IPS-15b (cell line): ENCODE measurements around the gene ID3.
A peak's percentile ranks its signal among the peaks of the same experiment; 100 is the strongest.

Experiments used
- H3K27me3 ChIP-seq: one replicate; pipeline ENCODE4 v1.6.1; 2013; ENCODE audit warnings: low read length; ENCODE audit not compliant: control insufficient read depth, insufficient read depth
- H3K36me3 ChIP-seq: one replicate; pipeline ENCODE4 v1.6.1; 2013; ENCODE audit warnings: low read length; ENCODE audit not compliant: control insufficient read depth, insufficient read depth
- H3K4me1 ChIP-seq: one replicate; pipeline ENCODE4 v1.6.1; 2013; ENCODE audit warnings: mild to moderate bottlenecking, low read length; ENCODE audit not compliant: control insufficient read depth, insufficient read depth
- H3K4me3 ChIP-seq: one replicate; pipeline ENCODE4 v1.5.1; 2013; ENCODE audit warnings: low read depth, low read length
- H3K9ac ChIP-seq: one replicate; pipeline ENCODE4 v1.6.1; 2013; ENCODE audit warnings: low read depth, mild to moderate bottlenecking, low read length
- H3K9me3 ChIP-seq: one replicate; pipeline ENCODE4 v1.6.1; 2013; ENCODE audit warnings: mild to moderate bottlenecking, low read length; ENCODE audit not compliant: control insufficient read depth, insufficient read depth

The ID3 gene

DNA sequence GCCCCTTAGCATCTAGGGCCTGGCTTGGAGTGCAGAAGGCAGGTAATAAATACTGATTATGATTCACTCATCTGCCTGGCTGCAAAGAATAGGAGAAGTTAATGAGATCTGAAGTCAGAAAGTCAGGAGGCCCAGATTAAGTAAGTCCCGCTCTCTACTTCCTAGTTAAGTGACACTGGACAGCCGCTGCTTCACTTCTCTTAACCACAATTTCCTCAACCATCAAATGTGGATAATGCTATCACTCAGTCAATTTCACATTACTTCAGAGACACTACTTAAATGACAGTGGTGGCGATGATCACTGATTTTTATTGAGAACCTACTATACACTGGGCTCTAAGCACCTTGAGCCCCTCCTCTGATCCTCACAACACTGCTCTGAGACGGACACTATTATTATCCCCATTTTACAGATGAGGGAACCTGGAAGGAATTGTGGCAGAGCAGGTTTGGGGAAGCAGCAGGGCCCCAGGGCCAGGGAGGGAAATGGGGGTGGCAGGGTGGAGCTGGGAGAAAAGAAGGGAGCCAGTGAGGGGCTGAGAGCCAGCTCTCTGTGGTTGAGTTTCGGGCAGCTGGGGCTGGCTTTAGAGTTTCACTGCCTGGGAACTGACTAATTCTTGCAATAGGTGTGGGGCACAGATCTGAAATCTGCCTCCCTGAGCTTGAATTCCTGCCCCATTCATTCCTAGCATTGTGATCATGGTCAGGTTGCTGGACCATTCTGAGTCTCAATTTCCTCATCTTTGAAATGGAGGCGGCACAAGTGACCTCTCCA, 25.9 kb downstream of the ID3 start:
- Histone ChIP-seq H3K27me3 (peaks cover 57% of the 10 kb centered on the region), H3K9ac (no peak overlapping the region), H3K36me3 (no peaks in the 10 kb centered on the region), H3K4me1 (peaks cover 5% of the 10 kb centered on the region), H3K9me3 (no peaks in the 10 kb centered on the region), H3K4me3 (no peak overlapping the region)

DNA sequence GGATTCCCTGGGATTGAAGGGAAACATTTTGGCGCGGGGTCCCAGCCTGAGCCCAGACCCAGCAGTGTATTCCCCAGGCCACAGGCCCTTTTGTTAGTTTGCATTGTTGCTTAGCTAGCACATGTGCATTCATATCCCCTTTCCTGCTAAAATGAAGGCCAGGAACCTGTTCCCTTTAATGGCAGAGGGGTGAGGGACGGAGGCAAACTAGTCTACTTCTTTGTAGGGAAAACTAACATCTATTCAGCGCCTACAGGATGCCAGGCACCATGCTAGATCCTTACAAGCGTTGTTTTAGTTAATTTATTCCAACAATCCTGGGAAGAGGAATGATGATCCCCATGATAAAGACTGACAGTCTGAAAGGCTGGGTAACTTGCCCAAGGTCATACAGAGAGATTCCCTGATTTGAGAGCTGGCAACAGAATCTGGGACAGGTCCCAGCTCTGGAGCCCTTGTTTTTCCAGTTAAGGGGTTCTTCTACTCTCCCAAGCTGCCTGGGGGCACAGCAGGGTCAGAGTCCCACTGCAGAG, 27.7 kb downstream of the ID3 start:
- Histone ChIP-seq H3K4me3 (peak overlapping the region; percentile 54), H3K27me3 (peaks cover 68% of the 10 kb centered on the region), H3K9me3 (no peaks in the 10 kb centered on the region), H3K9ac (no peak overlapping the region), H3K4me1 (peaks cover 5% of the 10 kb centered on the region), H3K36me3 (no peaks in the 10 kb centered on the region)

DNA sequence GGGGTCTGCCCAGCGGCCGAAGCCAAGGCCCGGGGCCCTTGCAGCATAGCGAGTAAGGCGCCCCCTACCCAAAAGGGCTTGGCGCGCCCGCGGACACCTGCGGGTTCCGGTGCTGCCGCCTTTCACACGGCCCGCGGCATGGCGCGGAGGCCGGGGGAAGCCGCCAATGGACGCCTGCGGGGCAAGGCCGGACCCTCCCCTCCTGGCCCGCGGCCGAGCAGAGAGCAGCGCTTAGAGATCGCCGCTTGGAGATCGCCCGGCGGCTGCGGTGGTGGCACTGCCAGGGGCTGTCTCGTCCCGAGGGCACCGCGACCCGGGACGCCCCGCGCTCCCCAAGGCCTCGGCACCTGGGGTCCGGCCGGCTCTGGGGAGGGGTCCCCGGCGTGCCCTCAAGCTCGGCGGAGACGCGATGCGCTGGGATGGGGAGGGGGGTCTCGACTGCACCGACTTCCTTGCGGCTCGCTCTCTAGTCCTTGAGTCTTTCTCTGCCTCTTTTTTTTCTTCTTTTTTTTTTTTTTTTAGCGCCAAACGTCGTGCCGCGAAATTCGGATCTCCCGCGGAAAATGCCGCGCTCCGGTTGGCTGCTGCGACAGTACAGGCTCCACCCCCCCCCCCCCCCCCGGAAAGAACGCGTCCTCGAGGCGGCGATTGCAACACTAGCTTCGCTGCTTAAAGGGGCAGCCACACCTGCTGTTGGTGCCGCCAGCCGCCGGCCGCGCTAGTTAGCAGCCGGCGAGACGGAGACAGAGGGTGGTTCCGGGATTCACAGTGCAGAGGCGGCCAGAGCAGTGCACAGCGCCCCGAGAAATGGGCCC, 28.3 kb downstream of the ID3 start, which contains the start of gene E2F2:
E2F2 (minus strand) TSS at position 487 of the 815 bp plus-strand sequence; CDS start at position 47, 440 bp downstream.
- peak within 1 kb of the TSS; percentile 54 for H3K4me3 ChIP-seq
- peaks cover 68% of the 10 kb centered on the region for H3K27me3 ChIP-seq
- H3K36me3 ChIP-seq, result no peaks in the 10 kb centered on the region
- H3K9me3 ChIP-seq, result no peaks in the 10 kb centered on the region
- H3K9ac ChIP-seq, result no peak within 1 kb of the TSS
- peaks cover 6% of the 10 kb centered on the region for H3K4me1 ChIP-seq

DNA sequence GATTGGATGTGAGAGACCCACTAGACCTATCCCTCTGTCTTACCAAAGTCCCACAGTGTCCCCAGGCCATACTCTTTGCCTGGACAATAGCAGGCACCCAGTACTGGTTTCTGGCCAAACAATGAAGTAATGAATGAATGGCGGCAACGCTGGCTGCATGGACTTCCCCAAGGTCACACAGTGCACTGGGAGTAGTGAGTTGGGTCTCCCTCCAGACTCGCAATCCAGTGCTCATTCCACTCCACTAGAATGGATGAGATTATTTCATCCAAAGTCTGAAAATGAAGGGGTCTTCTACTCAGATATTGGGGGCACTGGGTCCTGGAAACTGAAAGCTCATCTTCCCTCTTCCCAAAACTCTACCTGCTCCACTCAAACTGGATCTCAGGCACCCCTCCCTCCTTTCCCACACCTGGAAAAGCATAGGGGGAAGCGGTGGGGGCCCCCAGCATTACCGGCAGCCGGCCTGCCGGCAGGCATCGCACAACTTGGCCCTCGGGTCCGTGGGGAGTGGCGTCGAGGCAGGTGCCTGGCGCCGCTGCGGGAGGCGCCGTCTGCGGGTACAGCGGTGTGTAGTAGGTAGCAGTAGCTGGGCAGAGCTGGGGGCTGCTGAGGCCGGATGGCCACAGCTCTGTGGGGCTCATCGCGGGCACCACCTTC, 29.1 kb downstream of the ID3 start:
- no peaks in the 10 kb centered on the region for H3K9me3 ChIP-seq
- H3K9ac ChIP-seq, result no peak overlapping the region
- H3K36me3 ChIP-seq, result no peaks in the 10 kb centered on the region
- peaks cover 60% of the 10 kb centered on the region for H3K27me3 ChIP-seq
- H3K4me3 ChIP-seq, result peak overlapping the region; percentile 54
- peaks cover 10% of the 10 kb centered on the region for H3K4me1 ChIP-seq

DNA sequence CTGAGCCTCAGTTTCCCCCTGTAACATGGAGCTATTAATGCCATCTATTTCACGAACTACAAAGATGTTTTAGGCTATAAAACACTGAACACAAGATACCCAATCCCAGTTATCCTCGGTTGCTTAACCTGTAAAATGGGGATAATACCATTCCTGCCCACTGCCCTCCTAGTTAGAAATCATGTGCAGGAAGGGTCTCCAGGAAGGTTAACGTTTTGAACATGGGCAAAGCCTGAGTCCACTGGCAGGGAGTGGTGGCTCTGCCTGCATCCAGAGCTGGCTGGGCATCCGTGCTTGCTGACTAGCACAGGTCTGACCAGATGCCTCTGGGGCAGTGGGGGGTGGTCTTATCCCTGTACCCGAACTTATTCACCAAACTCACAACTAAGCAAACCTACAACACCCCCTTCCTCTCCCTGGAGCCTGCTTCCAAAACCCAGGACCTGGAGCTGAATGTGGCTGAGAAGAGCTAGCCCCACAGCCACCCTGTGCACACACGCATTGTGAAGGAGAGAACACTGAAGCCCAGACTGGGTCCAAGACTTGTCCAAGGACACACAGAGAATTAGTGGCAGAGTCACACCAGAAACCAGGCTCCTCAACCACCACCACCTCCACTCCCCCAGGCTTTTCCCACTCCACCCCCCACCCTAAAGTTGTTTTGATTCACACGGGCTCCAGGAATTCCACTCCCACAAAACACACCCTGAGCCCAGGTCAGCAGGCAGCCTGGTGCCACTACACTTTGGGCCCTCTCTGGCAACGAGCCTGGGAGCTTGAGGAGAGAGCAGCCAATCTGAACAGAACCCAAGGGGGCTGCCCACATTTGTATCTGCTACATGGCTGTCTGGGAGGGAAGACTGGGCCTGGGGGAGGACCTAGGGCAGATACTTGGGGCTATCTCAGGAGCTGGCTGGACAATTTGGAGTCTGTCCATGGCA, 29.9 kb downstream of the ID3 start:
- Histone ChIP-seq H3K27me3 (peaks cover 57% of the 10 kb centered on the region), H3K9ac (no peak overlapping the region), H3K4me1 (peaks cover 13% of the 10 kb centered on the region)

DNA sequence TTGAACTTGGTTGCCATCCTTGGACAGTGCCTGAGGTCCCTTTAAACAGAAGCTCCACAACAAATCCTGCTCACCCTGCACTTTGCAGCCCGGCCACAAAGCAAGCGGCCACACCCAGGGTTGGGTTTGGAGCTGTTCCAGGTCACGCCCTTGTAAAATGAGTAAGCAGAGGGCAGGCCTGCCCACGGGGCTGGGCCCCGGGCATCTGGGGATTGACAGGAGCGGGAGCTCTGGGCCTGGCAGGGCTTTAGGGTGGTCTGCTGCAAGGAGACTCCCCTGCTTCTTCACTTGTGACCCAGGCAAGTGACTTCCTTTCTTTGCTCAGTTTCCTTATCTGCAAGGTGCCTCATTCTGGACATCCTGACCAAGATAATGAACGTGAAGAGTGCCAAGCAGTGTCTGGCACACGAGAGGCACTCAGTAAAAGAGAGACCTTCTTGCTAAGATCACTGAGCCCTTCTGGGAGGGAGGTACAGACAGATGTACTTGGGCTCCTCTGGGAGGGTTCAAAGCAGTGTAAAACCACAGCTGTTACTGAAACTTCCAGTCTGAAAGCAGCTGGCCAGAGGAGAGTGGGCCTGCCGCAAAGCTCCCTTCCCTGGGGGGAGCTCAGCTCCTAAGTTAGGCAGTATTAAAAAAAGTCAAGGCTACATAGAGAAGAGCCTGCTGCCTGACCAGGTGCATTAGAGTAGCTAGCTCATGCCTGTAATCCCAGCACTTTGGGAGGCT, 30.9 kb downstream of the ID3 start:
- H3K36me3 ChIP-seq, result no peaks in the 10 kb centered on the region
- no peak overlapping the region for H3K9ac ChIP-seq
- peaks cover 52% of the 10 kb centered on the region for H3K27me3 ChIP-seq
- no peak overlapping the region for H3K4me3 ChIP-seq
- H3K9me3 ChIP-seq, result no peaks in the 10 kb centered on the region
- H3K4me1 ChIP-seq, result peaks cover 13% of the 10 kb centered on the region

More for the DNA sequence above, 29.9 kb downstream of the ID3 start:
- Histone ChIP-seq H3K4me3 (no peak overlapping the region), H3K9me3 (no peaks in the 10 kb centered on the region), H3K36me3 (no peaks in the 10 kb centered on the region)

DNA sequence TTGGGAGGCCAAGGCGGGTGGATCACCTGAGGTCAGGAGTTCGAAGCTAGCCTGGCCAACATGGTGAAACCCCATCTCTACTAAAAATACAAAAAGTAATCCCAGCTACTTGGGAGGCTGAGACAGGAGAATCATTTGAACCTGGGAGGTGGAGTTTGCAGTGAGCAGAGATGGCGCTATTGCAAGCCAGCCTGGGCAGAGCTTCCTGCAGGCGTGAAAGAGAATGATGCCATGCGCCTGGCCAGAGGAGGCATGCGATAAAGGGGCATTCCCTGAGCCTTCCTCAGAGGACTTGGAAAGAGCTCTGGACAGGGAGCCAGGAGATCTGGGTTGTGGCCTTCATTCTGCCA, 31.4 kb downstream of the ID3 start:
- H3K4me3 ChIP-seq, result no peak overlapping the region
- peaks cover 13% of the 10 kb centered on the region for H3K4me1 ChIP-seq
- no peaks in the 10 kb centered on the region for H3K36me3 ChIP-seq
- no peaks in the 10 kb centered on the region for H3K9me3 ChIP-seq
- no peak overlapping the region for H3K9ac ChIP-seq
- peaks cover 46% of the 10 kb centered on the region for H3K27me3 ChIP-seq

DNA sequence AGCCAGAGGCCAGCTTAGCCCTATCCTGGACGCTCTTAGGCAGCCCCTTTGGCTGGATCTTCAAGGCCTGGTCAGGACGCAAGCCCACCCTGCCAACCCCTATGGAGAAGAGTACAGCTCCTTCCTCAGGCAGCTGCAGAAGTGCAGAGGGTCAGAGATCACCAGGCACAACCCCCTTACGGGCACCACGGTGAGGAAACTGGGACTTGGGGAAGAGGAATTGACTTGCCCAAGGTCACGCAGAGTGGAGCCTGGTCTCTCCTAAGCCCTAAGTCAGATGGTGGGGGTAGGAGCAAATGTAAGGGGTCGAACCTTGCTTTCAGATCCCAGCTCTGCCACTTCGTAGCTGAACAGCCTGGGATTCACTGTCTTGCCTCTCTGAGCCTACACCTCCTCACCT, 31.9 kb downstream of the ID3 start:
- no peaks in the 10 kb centered on the region for H3K9me3 ChIP-seq
- no peaks in the 10 kb centered on the region for H3K36me3 ChIP-seq
- H3K9ac ChIP-seq, result no peak overlapping the region
- H3K4me1 ChIP-seq, result peaks cover 13% of the 10 kb centered on the region
- H3K4me3 ChIP-seq, result no peak overlapping the region
- peaks cover 41% of the 10 kb centered on the region for H3K27me3 ChIP-seq

DNA sequence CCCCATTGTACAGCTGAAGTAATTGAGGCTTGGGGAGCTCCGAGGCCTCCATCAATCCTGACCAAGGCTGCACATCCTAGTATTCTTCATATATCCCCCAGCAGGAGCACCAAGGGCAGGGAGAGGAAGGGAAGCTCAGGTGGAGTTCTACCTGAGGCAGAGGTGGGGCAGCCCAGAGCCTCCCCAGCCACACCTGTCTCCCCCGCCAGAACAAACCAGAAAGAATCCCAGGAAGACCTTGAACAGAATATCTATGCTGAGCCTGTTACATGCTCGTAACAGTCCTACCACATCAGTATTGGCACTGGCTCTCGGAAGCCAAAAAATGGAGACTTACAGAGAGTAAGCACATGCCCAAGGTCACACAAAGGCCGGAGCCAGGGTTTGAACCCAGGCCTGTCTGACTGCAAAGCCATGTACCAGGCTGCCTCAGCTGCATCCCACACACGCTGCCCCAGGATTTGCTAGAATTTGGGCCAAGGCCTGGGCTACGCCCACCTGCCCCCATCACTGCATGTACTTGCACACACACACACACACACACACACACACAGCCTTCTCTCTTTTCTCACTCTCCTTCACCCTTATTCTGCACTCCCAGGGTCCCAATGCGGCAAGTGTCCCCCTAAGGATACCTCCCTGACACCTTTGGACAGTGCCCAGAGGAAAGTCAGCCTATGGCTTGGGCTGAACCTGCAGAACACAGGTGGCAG, 32.8 kb downstream of the ID3 start:
- H3K36me3 ChIP-seq, result no peaks in the 10 kb centered on the region
- H3K9ac ChIP-seq, result no peak overlapping the region
- H3K4me1 ChIP-seq, result peaks cover 8% of the 10 kb centered on the region
- H3K9me3 ChIP-seq, result no peaks in the 10 kb centered on the region
- no peak overlapping the region for H3K4me3 ChIP-seq
- H3K27me3 ChIP-seq, result peaks cover 32% of the 10 kb centered on the region
